Stimulated activated CD8-positive, alpha-beta memory T cell treated with anti-CD3 and anti-CD28 coated beads, Interleukin-12 subunit alpha, Interleukin-12 subunit beta, amount 100 ng/mL, for 4 hours (primary cell): ENCODE measurements around the gene OTP.
"Not testable (repeated sequence)": the region's sequence is repeated elsewhere in the genome, so short reads cannot be mapped to it uniquely, and the experiment has no call there.

Experiments used
- DNase-seq: peaks from one replicate; pipeline ENCODE4 v3.0.0-alpha.2; 2020; ENCODE audit warnings: low read depth

OTP gene

DNA sequence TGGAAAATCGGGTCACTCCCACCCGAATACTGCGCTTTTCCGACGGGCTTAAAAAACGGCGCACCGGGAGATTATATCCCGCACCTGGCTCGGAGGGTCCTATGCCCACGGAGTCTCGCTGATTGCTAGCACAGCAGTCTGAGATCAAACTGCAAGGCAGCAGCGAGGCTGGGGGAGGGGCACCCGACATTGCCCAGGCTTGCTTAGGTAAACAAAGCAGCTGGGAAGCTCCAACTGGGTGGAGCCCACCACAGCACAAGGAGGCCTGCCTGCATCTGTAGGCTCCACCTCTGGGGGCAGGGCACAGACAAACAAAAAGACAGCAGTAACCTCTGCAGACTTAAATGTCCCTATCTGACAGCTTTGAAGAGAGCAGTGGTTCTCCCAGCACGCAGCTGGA, 29.6 kb downstream of the OTP start:
- DNase-seq, result not testable (repeated sequence)

DNA sequence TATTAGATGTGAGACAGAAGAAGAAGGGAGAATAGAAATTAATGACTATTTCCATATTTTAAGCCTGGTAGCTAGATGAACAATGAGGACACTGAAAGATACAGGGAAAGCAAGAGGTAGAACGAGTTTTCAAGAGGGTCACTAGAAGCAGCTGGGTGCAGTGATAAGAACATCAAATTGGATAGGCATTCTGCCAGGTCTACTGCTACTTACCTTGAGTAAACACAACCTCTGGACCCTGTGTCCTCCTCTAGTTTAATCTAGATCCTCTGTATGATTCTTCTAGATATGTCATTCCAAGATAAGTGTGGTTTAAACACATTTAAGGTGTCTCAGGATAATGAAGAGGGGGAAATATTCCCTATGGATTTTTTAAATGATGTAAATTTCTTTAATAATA, 31.2 kb downstream of the OTP start:
- DNase-seq, result no peak

- DNase-seq, result no peak
Measured at GRCh38 chr5:77606279-77606678, 32.2 kb downstream of the OTP start.

- DNase-seq, result no peak
Measured at GRCh38 chr5:77599679-77600078, 38.8 kb downstream of the OTP start.

DNA sequence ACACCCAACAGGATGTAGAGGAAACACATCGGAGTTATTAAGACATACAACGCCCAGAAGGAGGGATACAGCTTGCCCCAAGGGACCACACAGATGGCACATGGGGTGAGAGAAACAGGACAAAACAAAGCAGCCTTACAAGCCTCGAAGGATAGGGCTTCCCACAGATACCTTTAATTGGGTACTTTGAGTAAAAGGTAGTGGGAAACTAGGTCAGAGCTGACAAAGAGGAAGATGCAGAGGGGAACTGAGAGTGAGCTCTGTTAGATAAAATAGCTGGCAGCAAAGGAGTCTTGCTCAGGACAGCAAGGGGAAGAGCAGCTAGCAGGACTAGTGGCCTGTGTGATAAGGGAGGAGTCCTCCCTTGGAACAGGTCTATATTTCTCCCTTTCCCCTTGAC, 48.2 kb downstream of the OTP start:
- no peak for DNase-seq

DNA sequence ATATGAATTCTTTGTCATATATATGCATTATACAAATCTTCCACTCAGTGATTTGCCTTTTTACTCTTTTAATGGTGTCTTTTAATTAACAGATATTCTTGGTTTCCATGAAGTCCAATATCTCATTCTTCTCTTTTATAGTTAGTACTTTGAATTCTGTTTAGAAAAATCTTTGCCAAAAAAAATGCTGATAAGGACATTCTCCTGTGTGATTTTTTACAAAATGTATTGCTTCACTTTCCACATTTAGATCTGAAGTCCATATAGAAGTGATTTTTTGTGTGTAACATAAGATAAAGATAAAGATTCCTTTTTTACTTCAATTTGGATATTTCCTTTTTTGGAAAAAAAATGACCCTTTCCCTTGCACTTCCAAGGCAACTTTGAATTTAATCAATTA, 50.3 kb downstream of the OTP start:
- DNase-seq, result no peak

DNA sequence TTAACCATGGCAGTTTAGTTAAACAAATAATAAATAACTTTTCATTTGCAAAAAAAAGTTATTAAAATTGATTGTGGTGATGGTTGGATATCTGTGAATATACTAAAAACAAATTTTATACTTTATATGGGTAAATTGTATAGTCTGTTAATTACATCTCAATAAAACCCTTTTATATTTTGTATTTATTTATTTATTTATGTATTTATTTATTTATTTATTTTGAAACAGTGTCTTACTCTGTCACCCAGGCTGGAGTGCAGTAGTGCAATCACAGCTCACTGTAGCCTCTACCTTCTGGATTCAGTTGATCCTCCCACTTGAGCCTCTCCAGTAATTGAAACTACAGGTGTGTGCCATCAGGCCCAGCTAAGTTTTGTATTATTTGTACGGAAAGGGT, 52.4 kb downstream of the OTP start:
- DNase-seq, result no peak

GRCh38 chr5:77582143-77582542, 56.4 kb downstream of the OTP start:
- DNase-seq, result not testable (repeated sequence)
